Neural cell (in vitro differentiated cells): ENCODE measurements around the gene BTBD6. TPM values are rescaled to one million over a fixed set of nuclear protein-coding genes. Genes with fewer than 3 reads are reported as not detected.
A peak's percentile ranks its signal among the peaks of the same experiment; 100 is the strongest.

Experiments
- H2AFZ ChIP-seq: fragments of 200-600, 300-800 bp; sonication (generic), shearing (Covaris generic); 2 replicates; pipeline ENCODE4 v1.6.0; 2014; ENCODE audit warnings: low read depth, mild to moderate bottlenecking, antibody characterized with exemption, low read length, moderate library complexity
- H3F3A ChIP-seq: fragments of 200-600 bp; shearing (Covaris generic); 2 replicates; pipeline ENCODE4 v1.6.1; 2016; ENCODE audit warnings: mild to moderate bottlenecking, moderate library complexity, mixed read lengths, antibody characterized with exemption, low read length; ENCODE audit not compliant: insufficient read depth, poor library complexity, severe bottlenecking
- H3K27ac ChIP-seq: fragments of 200-600, 300-800 bp; sonication (generic), shearing (Covaris generic); 2 replicates; pipeline ENCODE4 v1.5.1; 2014; ENCODE audit warnings: mild to moderate bottlenecking, low read length, moderate library complexity
- H3K27me3 ChIP-seq: fragments of 300-800, 200-600 bp; sonication (generic), shearing (Covaris generic); 2 replicates; pipeline ENCODE4 v1.6.0; 2014; ENCODE audit warnings: mild to moderate bottlenecking, low read depth, low read length, moderate library complexity; ENCODE audit not compliant: insufficient read depth
- H3K36me3 ChIP-seq: fragments of 300-800, 200-600 bp; sonication (generic), shearing (Covaris generic); 2 replicates; pipeline ENCODE4 v1.5.1; 2014; ENCODE audit warnings: mild to moderate bottlenecking, antibody characterized with exemption, low read length, moderate library complexity; ENCODE audit not compliant: insufficient read depth
- H3K4me2 ChIP-seq: fragments of 300-800, 200-600 bp; sonication (generic), shearing (Covaris generic); 2 replicates; pipeline ENCODE4 v1.6.0; 2014; ENCODE audit warnings: mild to moderate bottlenecking, low read length
- H3K4me3 ChIP-seq: fragments of 300-800, 200-600 bp; sonication (generic), shearing (Covaris generic); 2 replicates; pipeline ENCODE4 v1.5.1; 2014; ENCODE audit warnings: mild to moderate bottlenecking, low read length, moderate library complexity
- H3K79me2 ChIP-seq: fragments of 200-600 bp; shearing (Covaris generic); replicated peaks from 2 replicates; pipeline ENCODE4 v1.6.0; 2014; ENCODE audit warnings: mild to moderate bottlenecking, low read length, moderate library complexity; ENCODE audit not compliant: insufficient read depth
- H3K9ac ChIP-seq: fragments of 300-800, 200-600 bp; sonication (generic), shearing (Covaris generic); 2 replicates; pipeline ENCODE4 v1.6.1; 2016; ENCODE audit warnings: mild to moderate bottlenecking, low read length, mixed read lengths
- H3K9me2 ChIP-seq: fragments of 200-600 bp; shearing (Covaris generic); 2 replicates; pipeline ENCODE4 v1.6.1; 2016; ENCODE audit warnings: mild to moderate bottlenecking, low read length, mixed read lengths; ENCODE audit not compliant: insufficient read depth
- H3K9me3 ChIP-seq: fragments of 200-600, 300-800 bp; sonication (generic), shearing (Covaris generic); 2 replicates; pipeline ENCODE4 v1.6.1; 2016; ENCODE audit warnings: mild to moderate bottlenecking, mixed run types, low read length, moderate library complexity, mixed read lengths
- H4K20me1 ChIP-seq: fragments of 200-600 bp; shearing (Covaris generic); 2 replicates; pipeline ENCODE4 v1.6.1; 2016; ENCODE audit warnings: mild to moderate bottlenecking, mixed run types; ENCODE audit not compliant: insufficient read depth
- CTCF ChIP-seq: fragments of 450-650 bp; IDR thresholded peaks from 2 replicates; pipeline ENCODE4 v1.5.1; 2014; ENCODE audit warnings: antibody characterized with exemption, mild to moderate bottlenecking, moderate library complexity; ENCODE audit not compliant: poor library complexity, severe bottlenecking
- EZH2 ChIP-seq: fragments of 200-600, 300-800 bp; shearing (Covaris generic), sonication (generic); IDR thresholded peaks from 2 replicates; pipeline ENCODE4 v1.6.1; 2014; ENCODE audit warnings: antibody characterized with exemption, low read length, borderline replicate concordance, mild to moderate bottlenecking; ENCODE audit not compliant: insufficient read depth, poor library complexity, severe bottlenecking
- MXI1 ChIP-seq: fragments of 450-650 bp; conservative IDR thresholded peaks from 2 replicates; pipeline ENCODE4 v1.6.1; 2014; ENCODE audit warnings: antibody characterized with exemption, mild to moderate bottlenecking; ENCODE audit not compliant: poor library complexity, severe bottlenecking
- RAD21 ChIP-seq: fragments of 450-650 bp; conservative IDR thresholded peaks from 2 replicates; pipeline ENCODE4 v1.6.1; 2014; ENCODE audit warnings: antibody characterized with exemption, mild to moderate bottlenecking, moderate library complexity
- SMC3 ChIP-seq: fragments of 450-650 bp; conservative IDR thresholded peaks from 2 replicates; pipeline ENCODE4 v1.6.1; 2014; ENCODE audit warnings: antibody characterized with exemption, mild to moderate bottlenecking, moderate library complexity; ENCODE audit not compliant: poor library complexity
- TAF1 ChIP-seq: IDR thresholded peaks from 2 replicates; pipeline ENCODE4 v1.6.1; 2012; ENCODE audit warnings: low read depth
- polyA plus RNA-seq: library from polyadenylated mRNA; depleted of rRNA; stranded (reverse); fragments of >200 nt; gene quantifications from 2 replicates; pipeline ENCODE4 v1.2.3, GENCODE V29; 2014
- TF ChIP-seq, protein P1 (sequence below): IDR thresholded peaks from 2 replicates; pipeline ENCODE4 v1.6.1; 2012; ENCODE audit warnings: borderline replicate concordance

BTBD6 gene
- polyA plus RNA-seq, 1 donor from 2014 or later: 94.1 TPM

DNA sequence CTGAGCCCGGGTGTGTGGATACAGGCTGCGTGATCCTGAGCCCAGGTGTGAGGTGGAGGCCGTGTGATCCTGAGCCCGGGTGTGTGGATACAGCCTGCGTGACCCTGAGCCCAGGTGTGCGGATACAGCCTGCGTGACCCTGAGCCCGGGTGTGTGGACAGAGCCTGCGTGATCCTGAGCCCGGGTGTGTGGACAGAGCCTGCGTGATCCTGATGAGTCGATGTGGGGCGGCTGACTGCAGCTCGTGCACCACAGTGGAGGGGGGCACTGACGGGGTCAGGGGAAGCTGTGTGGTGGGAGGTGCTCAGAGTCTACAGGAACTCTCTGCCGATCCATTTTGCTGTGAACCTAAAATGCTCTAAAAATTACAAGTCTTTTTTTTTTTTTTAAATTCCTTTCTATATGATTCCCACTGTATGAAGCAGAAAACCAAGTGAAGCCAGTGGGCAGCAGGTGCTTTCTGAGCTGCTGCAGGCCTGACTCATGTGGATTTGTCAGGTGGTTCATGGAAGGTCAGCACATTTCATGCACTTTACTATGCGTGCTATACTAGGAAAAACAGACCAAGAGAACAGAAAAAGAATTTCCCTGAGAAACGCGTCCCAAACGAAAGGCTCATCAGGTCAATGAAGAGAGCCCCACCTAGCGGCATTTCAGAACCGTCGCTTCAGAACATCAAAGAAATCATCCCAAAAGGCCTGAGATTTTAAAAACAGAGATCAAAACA, 33.2 kb downstream of the BTBD6 start:
- no peak overlapping the region for H3K9ac ChIP-seq
- H3F3A ChIP-seq: no peaks in the 10 kb centered on the region
- H3K4me3 ChIP-seq: no peak overlapping the region
- H3K27ac ChIP-seq: no peak overlapping the region
- no peaks in the 10 kb centered on the region for H3K27me3 ChIP-seq
- H4K20me1 ChIP-seq: no peaks in the 10 kb centered on the region
- peaks cover 7% of the 10 kb centered on the region for H3K79me2 ChIP-seq
- H3K4me2 ChIP-seq: no peak overlapping the region
- no peaks in the 10 kb centered on the region for H3K9me2 ChIP-seq
- no peaks in the 10 kb centered on the region for H3K9me3 ChIP-seq
- H3K36me3 ChIP-seq: no peaks in the 10 kb centered on the region
- no peak overlapping the region for H2AFZ ChIP-seq
- TF ChIP-seq TAF1 (no peak), SMC3 (peak; percentile 71), RAD21 (peak; percentile 80), CTCF (peak; percentile 83)

DNA sequence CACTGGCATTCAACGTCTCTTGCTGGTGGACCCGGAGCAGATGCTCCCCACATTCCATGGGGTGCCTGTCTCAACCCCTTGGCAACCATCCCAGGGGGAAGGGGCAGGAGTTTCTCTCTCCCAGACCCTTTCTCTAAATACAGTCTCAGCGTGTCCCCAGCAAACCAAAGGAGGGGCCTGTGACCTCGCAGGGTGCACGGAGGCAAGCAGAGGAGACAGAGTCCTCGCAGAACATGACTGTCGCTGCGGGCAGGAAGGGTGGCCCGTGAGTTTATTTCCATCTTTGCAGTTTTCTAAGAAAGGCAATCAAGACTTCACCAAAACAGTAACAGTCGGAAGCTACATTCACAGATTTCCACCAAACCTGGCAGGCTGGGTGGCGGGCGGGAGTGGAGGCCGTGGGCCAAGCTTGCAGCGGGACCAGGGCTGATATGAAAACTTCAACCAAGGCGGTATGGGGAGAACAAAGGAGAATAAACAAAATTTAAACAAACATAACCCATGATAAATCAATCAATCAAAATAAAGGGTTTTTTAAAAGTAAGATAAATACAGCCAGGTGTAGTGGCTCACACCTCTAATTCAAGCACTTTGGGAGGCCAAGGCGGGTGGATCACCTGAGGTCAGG, 33.9 kb downstream of the BTBD6 start:
- peaks cover 7% of the 10 kb centered on the region for H3K79me2 ChIP-seq
- H3K9me3 ChIP-seq: no peaks in the 10 kb centered on the region
- no peaks in the 10 kb centered on the region for H3F3A ChIP-seq
- no peak for TF ChIP-seq EZH2
- TF ChIP-seq CTCF: peak; percentile 12
- H3K27me3 ChIP-seq: no peaks in the 10 kb centered on the region
- no peak overlapping the region for H3K27ac ChIP-seq
- no peaks in the 10 kb centered on the region for H4K20me1 ChIP-seq
- H3K9me2 ChIP-seq: no peaks in the 10 kb centered on the region
- no peak overlapping the region for H3K4me3 ChIP-seq
- no peaks in the 10 kb centered on the region for H3K36me3 ChIP-seq
- H2AFZ ChIP-seq: no peak overlapping the region
- no peak overlapping the region for H3K4me2 ChIP-seq
- H3K9ac ChIP-seq: no peak overlapping the region

DNA sequence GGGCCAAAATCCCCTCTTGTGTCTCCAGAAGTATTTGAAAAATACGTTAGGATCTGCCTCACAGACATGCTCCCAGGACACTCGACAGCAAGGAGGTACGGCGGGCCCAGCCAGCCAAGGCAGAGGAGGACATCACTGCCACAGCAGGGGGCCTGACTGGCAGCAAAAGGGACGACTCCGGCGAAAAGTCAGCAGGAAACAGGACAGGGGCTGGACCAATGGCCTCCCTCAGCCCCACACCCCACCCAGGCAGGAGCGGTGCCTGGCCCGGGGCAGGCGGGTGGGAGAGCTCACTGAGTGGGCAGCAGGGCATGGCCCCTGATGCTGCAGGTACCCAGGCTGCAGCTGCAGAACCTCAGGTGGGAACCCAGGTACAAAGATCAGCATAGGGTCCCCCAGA, 34.7 kb downstream of the BTBD6 start:
- H4K20me1 ChIP-seq: no peaks in the 10 kb centered on the region

More for the DNA sequence above, 34.7 kb downstream of the BTBD6 start:
- Histone ChIP-seq H3F3A (no peaks in the 10 kb centered on the region), H3K4me2 (no peak overlapping the region), H3K9ac (no peak overlapping the region), H3K27ac (no peak overlapping the region), H3K4me3 (no peak overlapping the region), H3K79me2 (peaks cover 7% of the 10 kb centered on the region), H3K9me3 (no peaks in the 10 kb centered on the region), H3K9me2 (no peaks in the 10 kb centered on the region), H3K27me3 (no peaks in the 10 kb centered on the region), H3K36me3 (no peaks in the 10 kb centered on the region), H2AFZ (no peak overlapping the region)
- no peak for TF ChIP-seq RAD21
- TF ChIP-seq SMC3: no peak
- TF ChIP-seq MXI1: no peak
- no peak for TF ChIP-seq TAF1
- no peak for TF ChIP-seq EZH2
- TF ChIP-seq, protein P1, sequence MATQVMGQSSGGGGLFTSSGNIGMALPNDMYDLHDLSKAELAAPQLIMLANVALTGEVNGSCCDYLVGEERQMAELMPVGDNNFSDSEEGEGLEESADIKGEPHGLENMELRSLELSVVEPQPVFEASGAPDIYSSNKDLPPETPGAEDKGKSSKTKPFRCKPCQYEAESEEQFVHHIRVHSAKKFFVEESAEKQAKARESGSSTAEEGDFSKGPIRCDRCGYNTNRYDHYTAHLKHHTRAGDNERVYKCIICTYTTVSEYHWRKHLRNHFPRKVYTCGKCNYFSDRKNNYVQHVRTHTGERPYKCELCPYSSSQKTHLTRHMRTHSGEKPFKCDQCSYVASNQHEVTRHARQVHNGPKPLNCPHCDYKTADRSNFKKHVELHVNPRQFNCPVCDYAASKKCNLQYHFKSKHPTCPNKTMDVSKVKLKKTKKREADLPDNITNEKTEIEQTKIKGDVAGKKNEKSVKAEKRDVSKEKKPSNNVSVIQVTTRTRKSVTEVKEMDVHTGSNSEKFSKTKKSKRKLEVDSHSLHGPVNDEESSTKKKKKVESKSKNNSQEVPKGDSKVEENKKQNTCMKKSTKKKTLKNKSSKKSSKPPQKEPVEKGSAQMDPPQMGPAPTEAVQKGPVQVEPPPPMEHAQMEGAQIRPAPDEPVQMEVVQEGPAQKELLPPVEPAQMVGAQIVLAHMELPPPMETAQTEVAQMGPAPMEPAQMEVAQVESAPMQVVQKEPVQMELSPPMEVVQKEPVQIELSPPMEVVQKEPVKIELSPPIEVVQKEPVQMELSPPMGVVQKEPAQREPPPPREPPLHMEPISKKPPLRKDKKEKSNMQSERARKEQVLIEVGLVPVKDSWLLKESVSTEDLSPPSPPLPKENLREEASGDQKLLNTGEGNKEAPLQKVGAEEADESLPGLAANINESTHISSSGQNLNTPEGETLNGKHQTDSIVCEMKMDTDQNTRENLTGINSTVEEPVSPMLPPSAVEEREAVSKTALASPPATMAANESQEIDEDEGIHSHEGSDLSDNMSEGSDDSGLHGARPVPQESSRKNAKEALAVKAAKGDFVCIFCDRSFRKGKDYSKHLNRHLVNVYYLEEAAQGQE: no peak
